IPS-18c (cell line): ENCODE results near the gene OR1M1.
"Not testable (repeated sequence)": the region's sequence is repeated elsewhere in the genome, so short reads cannot be mapped to it uniquely, and the experiment has no call there.

Source experiments
- H3K4me3 ChIP-seq: 2 replicates; pipeline ENCODE4 v1.7.0; 2013; ENCODE audit warnings: low read depth, mild to moderate bottlenecking, low read length, moderate library complexity; ENCODE audit not compliant: insufficient read depth
- H3K9me3 ChIP-seq: one replicate; pipeline ENCODE4 v1.6.1; 2013; ENCODE audit warnings: mild to moderate bottlenecking, low read length, moderate library complexity; ENCODE audit not compliant: control insufficient read depth, insufficient read depth

The OR1M1 gene

DNA sequence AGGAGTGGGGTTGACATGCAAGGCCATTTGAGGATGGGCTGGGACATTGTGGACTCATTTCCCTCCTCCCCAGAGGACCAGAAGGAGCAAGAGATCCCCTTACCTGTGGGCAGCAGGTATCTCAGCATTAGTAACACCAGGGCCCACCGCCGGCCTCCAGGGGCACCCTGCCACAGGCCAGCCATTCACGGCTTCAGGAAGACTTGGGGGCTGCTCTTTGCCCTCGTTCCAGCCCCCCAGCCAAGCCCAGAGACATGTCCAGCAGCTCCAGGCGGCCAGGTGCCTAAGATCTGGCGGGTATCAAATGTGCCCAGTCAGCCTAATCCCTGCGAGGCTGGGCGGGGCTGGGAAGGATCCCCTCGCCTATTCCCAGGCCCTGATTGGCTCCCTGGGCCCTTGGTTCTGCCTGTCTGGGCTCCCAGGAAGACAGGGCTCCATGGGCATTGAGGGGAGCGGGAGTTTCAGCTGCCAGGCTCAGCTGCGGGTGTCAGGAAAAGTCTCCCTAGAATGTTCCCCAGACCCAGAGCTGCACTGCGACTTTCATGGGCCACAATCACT lies 21.3 kb upstream of the OR1M1 start:
- Histone ChIP-seq H3K4me3 (no peak overlapping the region), H3K9me3 (no peaks in the 10 kb centered on the region)

DNA sequence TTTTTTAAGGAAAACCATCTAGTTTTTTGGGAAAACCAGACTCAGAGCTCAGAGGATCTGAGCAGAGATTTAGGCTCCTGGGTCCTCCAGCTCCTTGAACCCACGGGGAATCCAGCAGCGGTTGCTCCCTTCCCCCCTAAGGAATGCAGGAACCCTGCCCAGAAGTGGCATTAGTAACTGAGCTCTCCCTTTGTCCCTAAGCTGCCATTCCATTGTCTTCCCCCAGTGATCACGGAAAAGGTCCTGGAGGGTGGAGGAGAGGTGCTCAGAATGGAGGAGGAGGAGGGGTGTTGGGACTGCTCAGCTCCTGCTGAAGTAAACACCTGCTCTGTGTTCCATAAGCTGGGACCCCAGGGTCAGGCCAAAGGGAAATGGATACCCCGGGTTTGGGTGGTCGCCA lies 16.8 kb upstream of the OR1M1 start:
- Histone ChIP-seq H3K9me3 (no peaks in the 10 kb centered on the region), H3K4me3 (no peak overlapping the region)

DNA sequence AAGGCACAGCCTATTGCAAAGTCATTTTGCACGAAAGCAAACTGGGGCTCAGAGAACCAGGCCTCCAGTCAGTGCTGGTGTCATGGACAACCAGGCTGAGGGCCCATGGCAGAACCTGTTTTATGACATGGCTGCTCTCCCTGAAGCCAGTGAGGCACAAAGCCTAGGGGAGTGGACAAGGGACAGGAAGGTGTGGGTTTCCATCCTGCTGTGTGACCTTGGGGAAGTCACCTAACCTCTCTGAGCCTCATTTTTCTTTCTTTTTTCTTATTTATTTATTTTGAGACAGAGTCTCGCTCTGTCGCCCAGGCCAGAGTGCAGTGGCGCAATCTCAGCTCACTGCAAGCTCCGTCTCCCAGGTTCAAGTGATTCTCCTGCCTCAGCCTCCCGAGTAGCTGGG lies 15.1 kb upstream of the OR1M1 start:
- not testable (repeated sequence) for H3K4me3 ChIP-seq, H3K9me3 ChIP-seq

DNA sequence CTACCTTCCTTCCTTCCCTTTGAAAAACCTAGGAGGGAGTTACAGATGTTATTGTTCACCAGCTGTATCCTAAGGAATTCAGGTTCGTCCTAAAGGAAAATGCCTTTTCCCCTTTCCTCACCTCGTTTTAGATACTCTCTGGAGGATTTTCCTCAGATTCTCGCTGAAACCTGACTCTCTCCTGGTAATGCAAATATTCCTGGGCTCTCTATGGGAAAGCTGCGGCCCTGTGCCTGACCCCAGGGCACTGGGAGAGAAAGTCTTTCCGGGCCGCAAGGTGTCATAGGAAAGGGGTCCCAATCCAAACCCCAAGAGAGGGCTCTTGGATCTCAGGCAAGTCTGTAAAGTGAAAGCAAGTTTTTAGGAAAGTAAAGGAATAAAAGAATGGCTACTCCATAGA lies 13.1 kb upstream of the OR1M1 start:
- Histone ChIP-seq H3K9me3 (no peaks in the 10 kb centered on the region), H3K4me3 (no peak overlapping the region)

DNA sequence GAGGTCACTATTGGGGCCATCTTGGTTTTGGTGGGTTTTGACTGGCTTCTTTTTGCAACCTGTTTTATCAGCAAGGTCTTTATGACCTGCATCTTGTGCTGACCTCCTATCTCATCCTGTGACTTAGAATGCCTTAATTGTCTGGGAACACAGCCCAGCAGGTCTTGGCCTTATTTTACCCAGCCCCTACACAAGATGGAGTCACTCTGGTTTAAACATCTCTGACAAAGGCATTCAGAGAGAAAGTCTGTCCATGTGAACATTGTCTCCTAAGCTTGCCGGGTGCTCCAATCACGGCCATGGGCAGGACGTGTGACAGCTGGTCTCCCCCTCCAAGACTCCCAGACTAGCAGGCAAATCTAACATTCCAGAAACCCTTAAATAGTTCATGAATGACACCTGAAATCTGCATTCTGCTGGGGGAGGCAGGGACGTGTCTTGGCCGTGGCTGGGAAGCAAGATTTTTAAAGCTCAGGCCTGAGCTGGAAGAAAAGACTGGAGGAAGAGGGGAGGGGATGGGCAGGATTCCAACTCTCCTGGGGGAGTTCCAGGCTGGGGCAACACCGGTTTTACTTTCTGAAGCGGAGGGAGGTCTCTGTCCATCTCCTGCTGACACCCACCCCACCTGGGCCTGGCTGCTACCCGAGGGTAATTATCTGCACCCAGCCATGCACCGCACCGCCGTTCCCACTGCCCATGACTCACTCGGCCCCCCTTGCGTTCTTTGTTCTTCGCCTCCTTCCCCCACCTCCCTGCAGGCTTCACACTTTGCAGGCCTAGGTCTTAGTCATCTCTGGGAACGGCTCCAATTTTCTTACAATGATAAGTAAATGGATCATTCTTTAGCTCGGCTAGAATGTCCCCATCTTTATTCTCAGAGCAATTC lies 11.6 kb upstream of the OR1M1 start:
- Histone ChIP-seq H3K4me3 (no peak overlapping the region), H3K9me3 (no peaks in the 10 kb centered on the region)

DNA sequence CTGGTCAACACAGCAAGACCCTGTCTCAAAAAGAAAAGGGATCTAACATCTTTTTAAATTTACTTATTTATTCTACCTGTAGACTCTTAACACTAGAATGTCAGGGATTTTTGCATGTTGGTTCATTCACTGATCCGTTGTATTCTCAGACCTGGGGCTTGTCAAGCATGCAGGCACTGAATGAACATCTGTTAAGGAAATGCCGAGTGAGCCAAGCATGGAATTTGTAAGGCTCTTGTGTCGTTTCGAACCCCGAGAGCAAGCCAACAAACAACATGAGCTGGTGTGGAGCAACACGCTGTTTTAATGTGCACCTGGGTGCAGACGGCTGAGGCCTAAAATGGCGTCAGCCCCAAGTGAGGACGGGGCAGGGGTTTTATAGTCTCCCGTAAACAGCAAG lies 10.0 kb upstream of the OR1M1 start:
- no peak overlapping the region for H3K4me3 ChIP-seq
- H3K9me3 ChIP-seq = no peaks in the 10 kb centered on the region

DNA sequence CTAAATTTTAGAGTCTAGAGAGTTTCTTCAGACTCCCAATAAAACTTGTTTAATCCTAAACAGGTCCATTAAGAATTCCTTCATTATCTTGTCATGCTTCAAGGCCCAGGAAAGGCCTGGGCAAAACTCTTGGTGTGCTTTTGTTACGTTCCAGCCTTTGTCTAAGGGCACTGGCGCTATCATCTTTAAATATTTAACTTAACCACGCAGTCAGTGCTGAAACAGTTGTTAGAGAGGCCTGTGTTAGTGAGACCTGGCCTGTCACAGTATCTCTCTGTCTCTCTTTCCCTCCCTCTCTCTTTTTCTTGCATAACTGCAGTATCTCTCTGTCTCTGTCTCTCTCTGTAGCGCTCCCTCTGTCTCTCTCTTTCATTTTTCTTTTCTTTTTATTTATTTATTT lies 8.2 kb upstream of the OR1M1 start:
- H3K9me3 ChIP-seq = no peaks in the 10 kb centered on the region
- H3K4me3 ChIP-seq = no peak overlapping the region

DNA sequence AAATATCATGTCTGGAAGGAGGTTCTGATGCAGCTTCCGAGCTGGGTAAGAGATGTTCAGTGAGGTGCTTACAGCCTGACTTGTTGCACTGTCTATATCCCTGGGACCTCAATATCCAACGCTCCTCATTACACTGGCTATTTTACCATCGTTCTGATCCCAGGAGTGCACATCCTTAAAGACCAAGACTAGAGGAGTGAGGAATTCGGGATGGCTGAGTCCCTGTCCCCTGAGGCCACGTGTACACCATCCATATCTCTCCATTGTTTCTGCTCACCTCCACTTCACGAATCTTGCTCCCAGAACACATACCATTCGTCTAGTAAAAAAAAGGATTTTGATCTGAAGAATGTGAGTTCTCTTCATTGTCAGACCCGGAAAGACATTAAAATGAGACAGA lies 20.5 kb downstream of the OR1M1 start, which contains the start of gene OR7G2:
Gene OR7G2, minus strand, starts transcription at position 101 of the 400 bp plus-strand sequence. CDS start 4,232 bp downstream, outside the sequence.
- H3K4me3 ChIP-seq = no peak within 1 kb of the TSS
- peaks cover 3% of the 10 kb centered on the region for H3K9me3 ChIP-seq

DNA sequence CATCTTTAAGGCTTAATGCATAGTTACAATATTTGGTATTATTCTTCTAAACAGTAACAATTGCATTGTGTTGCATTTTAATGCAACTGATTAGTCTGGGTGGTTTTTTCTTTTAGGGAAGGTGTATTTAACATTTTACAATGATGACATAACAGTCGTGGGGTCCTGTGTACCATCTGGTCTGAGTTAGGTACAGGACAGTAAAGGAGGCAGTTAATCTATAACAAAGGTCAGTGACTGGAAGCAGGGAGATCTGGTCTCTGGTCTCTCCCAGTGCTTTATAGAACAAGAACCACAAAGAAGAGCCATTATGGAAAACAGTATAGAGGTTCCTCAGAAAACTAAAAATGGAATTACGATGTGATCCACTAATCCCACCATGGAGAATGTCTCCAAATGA lies 23.1 kb downstream of the OR1M1 start:
- Histone ChIP-seq H3K9me3 (peaks cover 3% of the 10 kb centered on the region), H3K4me3 (no peak overlapping the region)

DNA sequence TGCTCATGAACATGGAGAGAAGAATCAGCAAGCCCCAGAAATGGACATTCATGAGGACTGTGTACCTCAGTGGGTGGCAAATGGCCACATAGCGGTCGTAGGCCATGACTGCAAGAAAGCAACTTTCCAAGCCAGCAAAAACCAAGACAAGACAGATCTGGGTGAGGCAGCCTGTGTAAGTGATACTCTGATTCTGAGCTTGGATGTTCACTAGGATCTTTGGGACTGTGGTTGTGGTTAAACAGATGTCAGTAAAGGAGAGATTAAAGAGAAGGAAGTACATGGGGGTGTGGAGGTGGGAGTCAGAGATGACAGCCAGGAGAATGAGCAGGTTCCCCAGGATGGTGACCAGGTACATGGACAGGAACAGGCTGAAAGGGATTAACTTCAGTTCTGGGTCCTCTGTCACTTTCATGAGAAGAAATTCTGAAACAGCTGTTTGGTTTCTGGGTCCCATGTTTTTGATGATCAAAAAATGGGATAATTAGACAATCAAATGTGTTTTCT lies 28.5 kb downstream of the OR1M1 start, which contains the start of gene OR7G1:
Gene OR7G1, minus strand, starts transcription at position 457 of the 507 bp plus-strand sequence. Its CDS starts 0 bp downstream, at position 457.
- no peak within 1 kb of the TSS for H3K4me3 ChIP-seq

DNA sequence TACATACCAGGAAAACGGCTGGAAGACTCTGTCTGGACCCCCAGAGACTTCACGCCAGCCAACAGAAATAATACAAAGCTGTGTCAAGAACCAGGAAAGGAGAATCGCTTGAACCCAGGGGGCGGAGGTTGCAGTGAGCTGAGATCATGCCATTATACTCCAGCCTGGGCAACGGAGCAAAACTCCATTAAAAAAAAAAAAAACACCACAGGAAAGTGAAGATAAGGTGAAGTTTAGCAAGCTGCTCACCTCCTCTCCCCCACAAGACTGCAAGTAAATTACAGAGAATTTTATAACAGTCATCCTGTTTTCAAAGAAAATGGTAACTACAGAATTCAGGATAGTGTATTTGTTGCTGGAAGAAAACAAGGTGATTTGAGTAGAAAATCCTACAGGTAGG lies 29.7 kb downstream of the OR1M1 start:
- Histone ChIP-seq H3K4me3 (no peak overlapping the region), H3K9me3 (peaks cover 5% of the 10 kb centered on the region)

More for the DNA sequence above, 28.5 kb downstream of the OR1M1 start, which contains the start of gene OR7G1:
- peaks cover 2% of the 10 kb centered on the region for H3K9me3 ChIP-seq

DNA sequence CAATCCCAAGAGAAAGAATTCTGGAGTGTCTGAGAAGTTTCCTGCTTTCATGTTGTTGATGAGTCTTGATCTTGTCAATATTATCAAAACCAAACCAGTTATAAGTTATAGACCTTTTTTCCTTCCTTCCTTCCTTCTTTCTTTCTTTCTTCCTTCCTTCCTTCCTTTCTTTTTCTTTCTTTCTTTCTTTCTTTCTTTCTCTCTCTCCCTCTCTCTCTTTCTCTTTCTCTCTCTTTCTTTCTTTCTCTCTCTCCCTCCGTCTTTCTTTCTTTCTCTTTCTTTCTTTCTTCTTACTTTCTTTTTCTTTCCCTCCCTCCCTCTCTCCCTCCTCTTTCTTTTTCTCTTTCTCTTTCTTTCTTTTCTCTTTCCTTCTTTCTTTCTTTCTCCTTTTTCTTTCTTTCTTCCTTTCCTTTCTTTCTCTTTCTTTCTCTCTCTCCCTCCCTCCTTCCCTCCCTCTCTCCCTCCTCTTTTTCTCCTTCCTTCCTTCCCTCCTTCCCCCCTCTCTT lies 40.1 kb downstream of the OR1M1 start, which contains the start of gene OR7G3:
Gene OR7G3, minus strand, starts transcription at position 51 of the 506 bp plus-strand sequence. Its CDS starts 0 bp downstream, at position 51.
- Histone ChIP-seq H3K9me3 (no peaks in the 10 kb centered on the region), H3K4me3 (no peak within 1 kb of the TSS)

DNA sequence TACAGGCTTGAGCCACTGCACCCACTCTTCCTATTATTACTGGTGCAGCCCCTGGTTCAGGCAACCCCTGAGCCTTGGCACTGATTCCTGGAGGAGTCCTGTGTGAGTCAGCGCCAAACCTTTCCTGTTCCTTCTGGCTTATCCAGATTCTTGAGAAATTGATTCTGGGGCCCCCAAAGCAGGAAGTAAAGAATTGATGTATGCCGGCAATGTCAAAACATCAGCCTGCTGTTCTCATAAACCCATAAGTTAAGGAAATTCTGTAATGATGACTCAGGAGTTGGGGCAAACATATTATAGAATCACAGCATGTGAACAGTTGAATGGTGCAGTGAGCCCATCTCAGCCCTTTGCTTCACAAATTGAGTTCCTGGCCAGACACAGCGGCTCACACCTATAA lies 41.3 kb downstream of the OR1M1 start:
- H3K4me3 ChIP-seq = no peak overlapping the region
- H3K9me3 ChIP-seq = no peaks in the 10 kb centered on the region

DNA sequence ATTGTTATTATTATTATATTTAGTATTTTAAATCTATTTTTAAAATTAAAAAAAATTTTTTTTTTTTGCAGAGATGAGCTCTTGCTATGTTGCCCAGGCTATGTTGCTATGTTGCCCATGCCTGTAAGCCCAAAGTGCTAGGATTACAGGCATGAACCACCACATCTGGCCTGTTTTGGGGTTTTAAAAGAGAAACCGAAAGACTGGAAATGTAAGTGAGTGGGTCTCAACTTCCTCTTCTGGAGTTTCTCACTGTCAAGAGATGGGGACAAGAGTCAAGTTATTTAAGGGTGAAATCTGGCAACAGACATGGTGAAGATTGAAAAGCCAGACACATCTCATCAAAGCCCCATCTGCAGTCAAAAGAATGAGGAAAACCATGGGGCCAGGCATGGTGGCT lies 44.1 kb downstream of the OR1M1 start:
- Histone ChIP-seq H3K4me3 (no peak overlapping the region), H3K9me3 (no peaks in the 10 kb centered on the region)

DNA sequence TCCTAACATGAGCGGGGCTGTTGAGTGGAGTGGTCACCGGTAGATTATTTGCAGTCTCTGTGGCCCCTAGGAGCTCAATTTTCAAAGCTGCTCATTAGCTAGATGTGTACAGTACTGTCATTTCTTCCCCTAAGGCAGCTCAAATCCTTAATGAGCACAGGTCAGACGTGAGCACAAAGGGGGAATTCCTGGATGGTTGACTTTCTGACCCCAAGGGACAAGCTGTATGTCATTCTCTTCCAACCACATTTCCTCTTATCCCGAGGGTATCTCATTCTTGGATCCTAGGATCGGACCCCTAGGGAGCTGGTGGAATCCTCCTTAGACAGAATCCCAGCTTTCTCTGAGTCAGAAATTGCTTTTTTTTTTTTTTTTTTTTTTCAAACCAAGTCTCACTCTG lies 45.6 kb downstream of the OR1M1 start:
- H3K9me3 ChIP-seq = no peaks in the 10 kb centered on the region
- no peak overlapping the region for H3K4me3 ChIP-seq

DNA sequence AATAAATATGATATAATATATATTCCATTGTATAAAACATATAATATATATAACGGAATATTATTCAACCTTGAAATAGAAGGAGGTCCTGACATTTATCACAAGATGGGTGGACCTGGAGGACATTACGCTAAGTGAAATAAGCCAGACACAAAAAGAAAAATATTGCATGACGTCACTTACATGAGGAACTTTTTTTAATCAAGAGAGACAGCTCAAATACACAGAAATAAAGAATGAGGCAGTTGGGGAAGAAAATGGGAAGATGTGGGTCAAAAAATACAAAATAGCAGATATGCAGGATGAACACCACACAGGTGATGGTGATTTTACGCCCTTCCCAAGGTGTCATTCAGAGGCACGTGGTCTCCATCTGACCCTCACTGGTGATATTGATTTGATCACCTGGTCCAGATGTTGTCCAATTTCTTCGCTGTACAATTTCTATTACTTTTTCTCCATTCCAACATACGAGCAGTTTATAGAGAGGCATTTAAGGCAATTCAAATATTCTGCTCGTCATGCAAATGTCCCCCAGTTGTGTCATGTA lies 52.8 kb downstream of the OR1M1 start:
- no peaks in the 10 kb centered on the region for H3K9me3 ChIP-seq
- H3K4me3 ChIP-seq = peak overlapping the region; percentile 92

DNA sequence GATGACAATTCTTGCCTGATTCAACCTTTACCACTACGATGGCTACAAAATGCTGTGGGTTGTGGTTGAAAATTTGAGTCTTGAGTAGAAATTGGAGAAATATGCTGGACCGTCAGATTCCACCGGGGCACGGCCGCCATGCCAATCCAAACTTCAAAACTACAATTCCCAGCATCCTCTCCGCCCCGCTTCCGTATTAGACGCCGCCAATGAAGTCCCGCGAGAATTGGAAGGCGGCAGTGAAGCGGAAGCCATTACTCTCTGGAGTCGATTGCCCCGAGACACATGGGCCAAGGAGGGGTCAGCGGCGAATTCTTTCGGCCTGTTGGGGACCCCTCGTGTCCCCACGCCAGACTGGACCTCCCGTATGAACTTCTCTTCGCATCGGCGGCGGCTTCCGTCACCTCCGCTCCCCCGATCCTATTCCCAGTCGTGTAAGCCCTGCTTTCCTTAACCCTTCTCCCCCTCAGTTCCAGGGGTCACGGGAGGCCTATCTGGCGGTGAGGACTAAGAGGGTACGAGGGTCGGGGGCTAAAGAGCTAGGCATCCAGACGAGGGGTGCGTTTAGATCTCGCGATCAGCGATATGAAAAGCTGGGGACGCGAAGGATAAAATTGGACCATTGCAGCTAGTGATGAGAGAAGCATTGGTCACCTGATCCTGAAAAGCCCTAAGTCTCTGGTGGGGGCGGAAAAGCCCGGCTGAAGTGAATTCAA lies 53.5 kb downstream of the OR1M1 start, which contains the start of gene ZNF317:
Gene ZNF317, plus strand, starts transcription at position 239 of the 716 bp plus-strand sequence. CDS start 15,620 bp downstream, outside the sequence.
- H3K9me3 ChIP-seq = peaks cover 5% of the 10 kb centered on the region
- H3K4me3 ChIP-seq = peak within 1 kb of the TSS; percentile 92
